IMR-90 (cell line): ENCODE results near the gene H3-3A. TPM values are rescaled to one million over a fixed set of nuclear protein-coding genes. Genes with fewer than 3 reads are reported as not detected.

ENCODE experiments used
- ATAC-seq: fragments of 200-7000 bp; cut with Tn5 transposase; 2 replicates; pipeline ENCODE4 v1.9.1; 2020; ENCODE audit warnings: low read depth, mild to moderate bottlenecking, moderate library complexity
- BruUV-seq: library from RNA; stranded (reverse); fragments of 400-500 nt; replicated peaks from 2 replicates; lab custom pipeline; 2021; lab: Mats Ljungman, UMichigan
- CTCF ChIA-PET: fragments of 300-600 bp; formaldehyde crosslinking; extraction: SDS; loops from one replicate; lab custom pipeline; 2021; ENCODE audit warnings: antibody characterized with exemption; lab: Yijun Ruan, JAX
- POLR2A ChIA-PET: fragments of 300-600 bp; sonication (Branson Sonifier 250); formaldehyde crosslinking; loops from one replicate; lab custom pipeline; 2022; ENCODE audit warnings: antibody characterized with exemption; ENCODE audit not compliant: unreplicated experiment; lab: Charles Lee
- DNase-seq: peaks from one replicate; pipeline ENCODE4 v3.0.0; 2013
- H2AFZ ChIP-seq: replicated peaks from 2 replicates; pipeline ENCODE3; 2013; ENCODE audit warnings: low read length, mild to moderate bottlenecking; ENCODE audit not compliant: poor library complexity
- H2AK5ac ChIP-seq: 2 replicates; pipeline ENCODE4 v1.6.1; 2013; ENCODE audit warnings: low read depth, low read length, inconsistent platforms
- H2AK9ac ChIP-seq: replicated peaks from 2 replicates; pipeline ENCODE3; 2013; ENCODE audit warnings: mild to moderate bottlenecking, low read depth, low read length, moderate library complexity; ENCODE audit not compliant: poor library complexity
- H2BK120ac ChIP-seq: 2 replicates; pipeline ENCODE4 v1.6.1; 2013; ENCODE audit warnings: low read depth, low read length, inconsistent platforms
- H2BK15ac ChIP-seq: 3 replicates; pipeline ENCODE4 v1.6.1; 2013; ENCODE audit warnings: low read depth, low read length, inconsistent platforms
- H2BK20ac ChIP-seq: 2 replicates; pipeline ENCODE4 v1.6.1; 2013; ENCODE audit warnings: low read depth, mild to moderate bottlenecking, inconsistent platforms, low read length, moderate library complexity
- H2BK5ac ChIP-seq: 2 replicates; pipeline ENCODE4 v1.6.1; 2013; ENCODE audit warnings: mild to moderate bottlenecking, low read depth, low read length, inconsistent platforms; ENCODE audit not compliant: poor library complexity, severe bottlenecking
- H3K14ac ChIP-seq: replicated peaks from 2 replicates; pipeline ENCODE4 v1.6.1; 2013; ENCODE audit warnings: low read depth, low read length, inconsistent platforms
- H3K18ac ChIP-seq: 2 replicates; pipeline ENCODE4 v1.6.1; 2013; ENCODE audit warnings: low read depth, low read length, control low read depth
- H3K23ac ChIP-seq: 2 replicates; pipeline ENCODE4 v1.6.1; 2013; ENCODE audit warnings: low read depth, low read length, inconsistent platforms
- H3K27ac ChIP-seq: 2 replicates; pipeline ENCODE4 v1.5.1; 2013; ENCODE audit warnings: mild to moderate bottlenecking, control low read depth, low read length; ENCODE audit not compliant: insufficient read depth
- H3K27me3 ChIP-seq: 2 replicates; pipeline ENCODE4 v1.6.1; 2013; ENCODE audit warnings: low read length; ENCODE audit not compliant: control insufficient read depth, insufficient read depth
- H3K36me3 ChIP-seq: 2 replicates; pipeline ENCODE4 v1.6.1; 2013; ENCODE audit warnings: low read length, mixed read lengths; ENCODE audit not compliant: control insufficient read depth, insufficient read depth
- H3K4ac ChIP-seq: 2 replicates; pipeline ENCODE4 v1.6.1; 2013; ENCODE audit warnings: low read depth, low read length, inconsistent platforms
- H3K4me1 ChIP-seq: 2 replicates; pipeline ENCODE4 v1.6.1; 2013; ENCODE audit warnings: low read length, mixed read lengths; ENCODE audit not compliant: control insufficient read depth, insufficient read depth
- H3K4me2 ChIP-seq: 2 replicates; pipeline ENCODE4 v1.6.1; 2013; ENCODE audit warnings: low read depth, mild to moderate bottlenecking, control low read depth, low read length, moderate library complexity
- H3K4me3 ChIP-seq: 2 replicates; pipeline ENCODE4 v1.5.1; 2013; ENCODE audit warnings: low read depth, mild to moderate bottlenecking, control low read depth, low read length, moderate library complexity; ENCODE audit not compliant: insufficient read depth
- H3K56ac ChIP-seq: 2 replicates; pipeline ENCODE4 v1.6.1; 2013; ENCODE audit warnings: low read length, inconsistent platforms; ENCODE audit not compliant: insufficient read depth; ENCODE audit errors: extremely low read depth
- H3K79me1 ChIP-seq, 2 experiments: 2 replicates each; pipeline ENCODE4 v1.6.1; 2013; ENCODE audit warnings: low read length in 2 of 2, inconsistent platforms in 1 of 2, low read depth in 1 of 2
- H3K9ac ChIP-seq: 2 replicates; pipeline ENCODE4 v1.6.1; 2013; ENCODE audit warnings: low read depth, low read length, control low read depth
- H3K9me1 ChIP-seq: 2 replicates; pipeline ENCODE4 v1.6.1; 2013; ENCODE audit warnings: low read length, inconsistent platforms; ENCODE audit not compliant: insufficient read depth
- H3K9me3 ChIP-seq: 2 replicates; pipeline ENCODE4 v1.6.1; 2013; ENCODE audit warnings: low read length; ENCODE audit not compliant: control insufficient read depth, insufficient read depth
- H4K20me1 ChIP-seq: 2 replicates; pipeline ENCODE4 v1.6.1; 2013; ENCODE audit warnings: low read length, inconsistent platforms; ENCODE audit not compliant: insufficient read depth
- H4K5ac ChIP-seq: 2 replicates; pipeline ENCODE4 v1.6.1; 2013; ENCODE audit warnings: mild to moderate bottlenecking, low read depth, low read length, control low read depth
- H4K8ac ChIP-seq, 2 experiments: 2 replicates each; pipeline ENCODE4 v1.6.1; 2013; ENCODE audit warnings: low read depth in 2 of 2, low read length in 2 of 2, control low read depth in 1 of 2, inconsistent platforms in 1 of 2
- H4K91ac ChIP-seq: 2 replicates; pipeline ENCODE4 v1.6.1; 2013; ENCODE audit warnings: low read depth, low read length, inconsistent platforms; ENCODE audit not compliant: insufficient read depth
- BHLHE40 ChIP-seq: fragments of 150-350 bp; IDR thresholded peaks from 2 replicates; pipeline ENCODE4 v1.6.1; 2016; ENCODE audit warnings: mild to moderate bottlenecking, low read depth, low read length
- CEBPB ChIP-seq: IDR thresholded peaks from 2 replicates; pipeline ENCODE4 v1.6.1; 2012; ENCODE audit warnings: low read depth, low read length, improper control_type of control experiment
- FOS ChIP-seq: fragments of 150-350 bp; IDR thresholded peaks from 2 replicates; pipeline ENCODE4 v1.6.1; 2016; ENCODE audit warnings: low read depth, low read length
- MAFK ChIP-seq: IDR thresholded peaks from 2 replicates; pipeline ENCODE4 v1.6.1; 2012; ENCODE audit warnings: low read depth, low read length, improper control_type of control experiment
- MXI1 ChIP-seq: IDR thresholded peaks from 2 replicates; pipeline ENCODE4 v1.6.1; 2012; ENCODE audit warnings: low read depth, mild to moderate bottlenecking, low read length, moderate library complexity, borderline replicate concordance
- NFE2L2 ChIP-seq: fragments of 150-350 bp; IDR thresholded peaks from 2 replicates; pipeline ENCODE4 v1.6.1; 2016; ENCODE audit warnings: low read depth, mild to moderate bottlenecking, low read length
- RCOR1 ChIP-seq: IDR thresholded peaks from 2 replicates; pipeline ENCODE4 v1.6.1; 2012; ENCODE audit warnings: mild to moderate bottlenecking, low read length, improper control_type of control experiment; ENCODE audit not compliant: insufficient replicate concordance
- RFX5 ChIP-seq: IDR thresholded peaks from 2 replicates; pipeline ENCODE4 v1.8.0; 2012; ENCODE audit warnings: low read depth, mild to moderate bottlenecking, low read length, moderate library complexity
- WGBS, 2 experiments: methylation state at CpG; one replicate each; pipeline versions ENCODE4 v1.1.5 to v1.1.7; 2013; ENCODE audit warnings: missing lambda C conversion rate in 2 of 2; ENCODE audit not compliant: insufficient read length in 1 of 2; ENCODE audit errors: extremely low coverage in 2 of 2; 5-methylcytosine and 5-hydroxymethylcytosine counted together
- dilution Hi-C: fragments of 300-500 bp; cut with HindIII; formaldehyde crosslinking; loops from one replicate; pipeline ENCODE4 v1.14.3; 2018; ENCODE audit warnings: low sequenced_read_pairs; ENCODE audit not compliant: unreplicated experiment
- in situ Hi-C: fragments of 300-500 bp; cut with MboI; formaldehyde crosslinking; loops from 3 replicates; pipeline ENCODE4 v1.14.3; 2019; ENCODE audit warnings: low sequenced_read_pairs, inconsistent platforms, mixed read lengths
- intact Hi-C: fragments of 100-400 bp; cut with micrococcal nuclease; formaldehyde crosslinking; loops from 2 replicates; pipeline ENCODE4 v1.10.0; 2022
- polyA plus RNA-seq, 3 experiments: library from polyadenylated mRNA; depleted of rRNA; stranded (reverse); fragments of >200 nt; gene quantifications; 2 replicates each; pipeline ENCODE4 v1.2.3, GENCODE V29; 2012; ENCODE audit warnings: low replicate concordance in 1 of 3
- total RNA-seq: library from RNA; depleted of rRNA; stranded (reverse); fragments of >200 nt; gene quantifications from 2 replicates; pipeline ENCODE4 v1.2.3, GENCODE V29; 2012
- TF ChIP-seq, protein P1 (sequence below): fragments of 150-350 bp; IDR thresholded peaks from 2 replicates; pipeline ENCODE4 v1.6.1; 2016; ENCODE audit warnings: low read depth, mild to moderate bottlenecking, low read length, moderate library complexity, borderline replicate concordance

Gene H3-3A
- total and polyA plus RNA-seq, 2 of the 4 experiments (the other 2 are of a cell fraction), result 188 to 256 TPM

DNA sequence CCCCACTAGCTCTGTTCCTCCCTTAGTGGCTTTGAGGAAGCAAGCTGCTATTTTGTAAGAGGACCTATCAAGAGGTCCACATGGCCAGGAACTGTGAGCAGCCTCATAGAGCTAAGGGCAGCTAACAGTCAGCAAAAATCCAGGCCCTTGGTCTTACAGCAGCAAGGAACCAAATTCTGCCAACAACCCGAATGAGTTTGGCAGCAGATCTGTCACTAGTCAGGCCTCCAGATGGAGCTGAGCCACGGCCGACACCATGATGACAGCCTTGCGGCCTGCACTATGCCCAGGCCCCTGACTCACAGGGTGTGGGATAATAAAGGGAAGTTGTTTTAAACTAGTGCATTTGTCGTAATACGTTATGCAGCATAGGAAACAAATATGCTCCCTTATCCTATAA lies 28.0 kb upstream of the H3-3A start:
- Histone ChIP-seq H3K9me1 (0 out of 2 replicates have a peak, but pooled peaks cover 5% of the 10 kb centered on the region), H2AK9ac (no peak overlapping the region), H3K18ac (no peak overlapping the region), H3K14ac (no peak overlapping the region), H2BK20ac (no peak overlapping the region), H4K8ac (0 out of 4 replicates have a peak overlapping the region, but pooled peaks of 1 of the 2 experiments have one; percentile 4), H4K20me1 (no peaks in the 10 kb centered on the region), H3K27me3 (peaks cover 6% of the 10 kb centered on the region), H3K4ac (no peak overlapping the region), H3K23ac (no peak overlapping the region), H2AK5ac (no peak overlapping the region), H3K56ac (no peak overlapping the region), H3K27ac (no peak overlapping the region), H2AFZ (peak overlapping the region; percentile 54), H3K79me1 (no peaks in the 10 kb centered on the region), H3K9ac (0 out of 2 replicates have a peak overlapping the region, but pooled peaks have one; percentile 25), H3K36me3 (no peaks in the 10 kb centered on the region), H4K91ac (no peak overlapping the region), H3K4me1 (peaks cover 4% of the 10 kb centered on the region), H2BK120ac (no peak overlapping the region), H2BK5ac (no peak overlapping the region), H3K4me2 (no peak overlapping the region), H3K4me3 (no peak overlapping the region), H4K5ac (no peak overlapping the region), H3K9me3 (no peaks in the 10 kb centered on the region), H2BK15ac (no peak overlapping the region)
- whole genome bisulfite sequencing, 2 experiments, result no CpG with 5 or more reads among the region's 6 CpGs
- DNase-seq (peak; percentile 96), ATAC-seq (peak; percentile 96)
- in situ Hi-C loops, result no loop called here
- dilution Hi-C loops, result no loop called here
- intact Hi-C loops, result no loop called here
- BruUV-seq, result no TSS peak
- peak; percentile 78 for TF ChIP-seq MAFK
- TF ChIP-seq MXI1, result no peak
- no peak for TF ChIP-seq RCOR1
- TF ChIP-seq NFE2L2, result peak; percentile 15; the same call in 1 of the 2 replicates
- peak; percentile 34; the same call in 1 of the 2 replicates for TF ChIP-seq CEBPB
- TF ChIP-seq RFX5, result no peak
- peak; percentile 80 for TF ChIP-seq BHLHE40
- TF ChIP-seq, protein P1, sequence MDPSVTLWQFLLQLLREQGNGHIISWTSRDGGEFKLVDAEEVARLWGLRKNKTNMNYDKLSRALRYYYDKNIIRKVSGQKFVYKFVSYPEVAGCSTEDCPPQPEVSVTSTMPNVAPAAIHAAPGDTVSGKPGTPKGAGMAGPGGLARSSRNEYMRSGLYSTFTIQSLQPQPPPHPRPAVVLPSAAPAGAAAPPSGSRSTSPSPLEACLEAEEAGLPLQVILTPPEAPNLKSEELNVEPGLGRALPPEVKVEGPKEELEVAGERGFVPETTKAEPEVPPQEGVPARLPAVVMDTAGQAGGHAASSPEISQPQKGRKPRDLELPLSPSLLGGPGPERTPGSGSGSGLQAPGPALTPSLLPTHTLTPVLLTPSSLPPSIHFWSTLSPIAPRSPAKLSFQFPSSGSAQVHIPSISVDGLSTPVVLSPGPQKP, result no peak
- TF ChIP-seq FOS, result peak; percentile 35; the same call in 1 of the 2 replicates
- POLR2A ChIA-PET, result interaction anchor here (0.6 kb wide), 1 partner anchor 75 kb away, joined by 3 read pairs; no protein-coding TSS in a partner anchor
- CTCF ChIA-PET, result no interaction called here
